Fibroblast of skin of scalp (primary cell): ENCODE results near the gene XBP1.
"Not testable (repeated sequence)": the region's sequence is repeated elsewhere in the genome, so short reads cannot be mapped to it uniquely, and the experiment has no call there.

Experiments
- DNase-seq: peaks from one replicate; pipeline ENCODE4 v3.0.0-alpha.2; 2013

The XBP1 gene

DNA sequence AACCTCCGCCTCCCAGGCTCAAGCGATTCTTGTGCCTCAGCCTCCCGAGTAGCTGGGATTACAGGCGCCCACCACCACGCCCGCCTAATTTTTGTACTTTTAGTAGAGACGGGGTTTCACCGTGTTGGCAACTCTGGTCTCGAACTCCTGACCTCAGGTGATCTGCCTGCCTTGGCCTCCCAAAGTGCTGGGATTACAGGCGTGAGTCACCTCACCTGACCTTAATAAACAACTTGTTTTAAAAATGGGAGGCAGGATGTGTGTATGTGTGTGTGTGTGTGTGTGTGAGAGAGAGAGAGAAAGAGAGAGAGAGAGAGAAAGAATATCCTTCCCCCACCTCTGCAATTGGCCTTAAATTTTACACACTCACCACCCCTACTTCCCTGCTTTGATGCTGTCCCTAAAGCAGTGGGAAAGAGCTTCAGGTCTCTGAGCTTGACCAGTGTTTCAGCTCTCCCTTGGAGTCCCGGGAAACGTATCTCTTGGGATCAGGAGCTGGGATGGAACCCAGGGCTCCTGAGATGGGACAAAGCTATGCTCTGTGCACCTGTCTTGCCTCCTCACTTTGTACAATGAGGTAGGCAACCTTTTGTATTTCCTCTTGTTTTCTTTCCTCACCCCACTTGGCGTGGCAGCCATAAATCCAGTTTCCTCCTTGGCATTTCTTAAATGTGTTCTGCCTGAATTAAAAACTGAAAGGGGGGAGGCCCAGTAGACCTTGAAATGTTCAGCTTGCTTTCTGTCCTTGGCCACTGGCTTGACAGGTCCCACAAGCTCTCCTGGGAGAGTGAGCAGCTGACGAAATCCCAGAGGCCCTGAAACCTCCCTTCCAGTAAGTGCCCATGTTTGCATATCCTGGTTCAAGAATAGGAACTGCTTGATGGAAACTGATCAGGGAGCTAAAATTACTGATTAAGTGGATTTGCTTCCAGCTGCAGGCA lies 17.8 kb upstream of the XBP1 start:
- no peak for DNase-seq

DNA sequence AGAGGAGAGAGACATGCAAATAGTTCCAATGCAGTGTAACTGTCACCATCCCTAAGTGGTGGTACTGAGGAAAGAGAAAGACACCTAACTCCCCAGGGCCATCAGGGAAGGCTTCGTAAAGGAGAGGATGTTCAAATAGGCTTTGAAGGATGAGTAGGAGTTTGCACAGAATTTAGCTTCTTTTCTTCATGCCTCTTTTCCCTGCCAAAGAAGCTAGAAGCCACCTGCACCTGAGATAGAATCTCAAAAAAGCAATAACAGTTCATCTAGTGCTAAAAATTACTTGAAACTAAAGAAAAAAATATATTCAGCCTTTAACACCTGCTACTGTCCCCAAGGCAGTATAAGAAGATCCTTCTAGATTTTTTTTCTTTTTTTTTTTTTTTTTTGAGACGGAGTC lies 16.7 kb upstream of the XBP1 start:
- DNase-seq, result no peak

DNA sequence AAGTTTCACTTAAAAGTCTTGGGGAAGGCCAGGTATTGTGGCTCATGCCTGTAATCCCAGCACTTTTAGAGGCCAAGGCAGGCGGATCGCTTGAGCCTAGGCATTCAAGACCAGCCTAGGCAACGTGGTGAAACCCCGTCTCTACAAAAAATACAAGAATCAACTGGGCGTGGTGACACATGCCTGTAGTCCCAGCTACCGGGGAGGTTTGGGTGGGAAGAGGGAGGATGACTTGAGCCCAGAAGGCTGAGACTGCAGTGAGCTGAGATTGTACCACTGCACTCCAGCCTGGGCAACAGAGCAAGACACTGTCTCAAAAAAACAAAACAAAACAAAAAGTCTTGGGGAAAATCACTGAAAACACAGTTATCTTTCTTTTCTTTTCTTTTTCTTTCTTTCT lies 15.4 kb upstream of the XBP1 start:
- DNase-seq, result no peak

DNA sequence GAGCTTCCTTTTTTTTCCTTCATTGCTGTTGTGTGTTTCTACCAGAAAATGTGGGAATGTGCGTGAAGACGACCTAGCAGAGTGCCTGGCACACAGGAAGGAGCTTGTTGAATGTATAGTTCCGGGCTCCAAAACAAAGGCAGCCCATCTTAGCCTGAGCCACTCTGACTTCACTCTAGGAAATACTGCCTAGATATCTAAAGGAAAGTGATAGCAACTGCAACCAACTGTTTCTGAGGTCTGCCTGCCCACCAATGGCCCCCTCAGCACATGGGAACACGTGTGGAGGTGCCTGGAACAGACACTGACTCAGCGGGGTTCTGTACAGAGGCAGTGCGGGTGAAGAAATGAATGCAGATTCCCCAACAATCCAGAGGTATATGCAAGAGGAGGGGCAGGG lies 14.7 kb upstream of the XBP1 start:
- DNase-seq, result no peak

DNA sequence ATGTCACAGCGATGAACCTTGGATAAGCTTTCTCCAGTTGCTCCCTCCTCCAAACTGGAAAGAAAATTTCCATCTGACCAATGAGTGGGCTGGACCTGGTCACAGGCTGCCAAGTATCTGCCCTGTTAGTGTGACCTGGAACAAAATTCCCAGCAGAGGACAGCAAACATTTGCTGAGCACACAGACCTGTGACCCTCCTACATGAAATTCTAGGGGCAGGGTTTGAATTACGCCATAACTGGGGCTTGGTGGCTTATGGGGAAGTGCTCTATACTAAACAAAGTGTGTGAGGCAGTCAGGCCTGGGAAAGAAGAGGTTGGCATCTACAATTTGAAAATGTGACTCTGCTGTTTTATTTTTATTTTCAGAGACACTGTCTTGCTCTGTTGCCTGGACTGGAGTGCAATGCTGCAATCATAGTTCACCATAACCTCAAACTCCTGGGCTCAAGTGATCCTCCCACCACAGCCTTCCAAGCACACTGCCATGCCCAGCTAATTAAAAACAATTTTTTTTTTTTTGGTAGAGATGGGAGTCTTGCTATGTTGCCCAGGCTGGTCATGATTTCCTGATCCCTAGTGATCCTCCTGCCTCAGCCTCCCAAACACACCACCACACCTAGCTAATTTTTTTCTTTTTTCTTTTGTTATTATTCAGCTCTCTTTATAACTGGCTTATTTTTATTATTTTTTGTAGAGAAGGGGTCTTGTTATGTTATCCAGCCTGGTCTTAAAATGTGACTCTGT lies 13.6 kb upstream of the XBP1 start:
- no peak for DNase-seq

DNA sequence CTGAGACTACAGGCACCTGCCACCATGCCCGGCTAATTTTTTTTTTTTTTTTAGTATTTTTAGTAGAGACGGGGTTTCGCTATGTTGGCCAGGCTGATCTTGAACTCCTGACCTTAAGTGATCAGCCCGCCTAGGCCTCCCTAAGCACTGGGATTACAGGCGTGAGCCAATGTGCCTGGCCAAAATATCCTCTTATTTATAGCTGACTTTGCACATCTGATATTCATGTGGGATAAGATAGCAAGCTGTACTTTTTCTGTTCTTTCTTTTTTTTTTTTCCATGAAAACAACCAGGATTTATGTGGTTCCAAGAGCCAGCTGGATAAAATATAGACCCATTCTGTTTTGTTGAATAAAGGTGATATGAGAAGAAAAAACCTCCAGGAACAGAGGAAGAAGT lies 12.1 kb upstream of the XBP1 start:
- DNase-seq, result no peak

DNA sequence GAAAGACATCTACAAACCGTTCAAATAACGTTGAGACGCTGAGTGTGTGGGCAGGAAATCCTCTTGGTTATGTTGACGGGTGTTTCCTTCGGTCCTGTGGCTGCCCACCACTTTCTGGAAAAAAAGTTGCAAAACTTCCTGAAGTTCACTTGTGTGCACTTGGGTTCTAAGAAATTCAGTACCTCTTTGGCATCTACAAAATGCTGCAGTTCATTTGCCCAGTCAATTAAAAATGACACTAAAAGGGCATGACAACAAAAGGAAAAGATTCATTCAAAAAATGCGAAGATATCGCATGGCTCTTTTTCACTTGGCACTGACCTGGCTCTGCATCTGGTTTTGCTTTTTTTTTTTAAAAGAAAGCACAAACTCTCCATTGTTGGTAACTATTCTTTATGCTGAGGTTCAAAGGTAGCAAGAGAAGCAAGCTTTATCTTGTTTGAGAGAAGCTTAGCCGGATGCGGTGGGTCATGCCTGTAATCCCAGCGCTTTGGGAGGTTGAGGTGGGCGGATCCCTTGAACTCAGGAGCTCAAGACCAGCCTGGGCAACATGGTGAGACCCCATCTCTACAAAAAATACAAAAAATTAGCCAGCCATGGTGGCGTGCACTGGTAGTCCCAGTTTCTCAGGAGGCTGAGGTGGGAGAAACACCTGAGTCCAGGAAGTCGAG lies 10.6 kb upstream of the XBP1 start:
- no peak for DNase-seq

DNA sequence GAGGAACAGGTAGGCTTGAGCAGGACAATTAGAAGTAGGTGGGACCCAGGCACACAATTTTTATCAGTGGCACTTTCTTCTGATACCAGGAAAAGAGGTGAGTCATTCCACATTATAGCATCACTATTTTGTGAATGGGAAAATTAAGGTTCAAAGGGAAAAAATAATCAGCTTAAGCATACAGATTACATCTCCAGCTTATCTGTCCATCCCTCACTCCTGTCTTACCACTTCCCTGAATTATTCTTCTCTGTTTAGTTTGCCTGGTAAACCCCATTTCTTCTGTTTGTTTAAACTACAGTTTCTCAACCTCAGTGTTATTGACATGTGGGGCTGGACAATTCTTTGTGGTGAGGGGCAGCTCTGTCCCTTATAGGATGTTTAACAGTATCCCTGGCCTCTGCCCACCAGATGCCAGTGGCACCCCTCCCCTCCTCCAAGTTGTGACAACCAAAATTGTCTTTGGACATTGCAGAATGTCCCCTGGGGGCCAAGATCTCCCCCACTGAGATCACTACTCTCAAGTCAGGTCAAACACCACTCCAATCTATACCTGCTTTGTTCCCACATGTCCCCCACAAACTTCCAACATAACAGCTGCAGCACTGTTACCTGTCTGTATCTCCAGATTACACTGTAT lies 8.5 kb upstream of the XBP1 start:
- no peak for DNase-seq

DNA sequence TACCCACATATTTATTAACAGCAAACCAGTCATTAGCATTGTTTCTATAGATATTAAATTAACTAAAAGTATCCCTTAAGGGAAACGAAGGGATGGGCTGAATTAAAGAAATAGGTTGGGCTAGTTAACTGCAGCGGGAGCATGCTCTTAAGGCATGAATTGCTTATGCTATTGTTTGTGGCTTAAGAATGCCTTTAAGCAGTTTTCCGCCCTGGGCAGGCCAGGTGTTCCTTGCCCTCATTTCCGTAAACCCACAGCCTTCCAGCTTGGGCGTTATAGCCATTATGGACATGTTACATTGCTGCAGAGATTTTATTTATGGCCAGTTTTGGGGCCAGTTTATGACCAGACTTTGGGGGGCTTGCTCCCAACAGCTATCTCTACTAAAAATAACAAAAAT lies 5.1 kb upstream of the XBP1 start:
- DNase-seq, result not testable (repeated sequence)

DNA sequence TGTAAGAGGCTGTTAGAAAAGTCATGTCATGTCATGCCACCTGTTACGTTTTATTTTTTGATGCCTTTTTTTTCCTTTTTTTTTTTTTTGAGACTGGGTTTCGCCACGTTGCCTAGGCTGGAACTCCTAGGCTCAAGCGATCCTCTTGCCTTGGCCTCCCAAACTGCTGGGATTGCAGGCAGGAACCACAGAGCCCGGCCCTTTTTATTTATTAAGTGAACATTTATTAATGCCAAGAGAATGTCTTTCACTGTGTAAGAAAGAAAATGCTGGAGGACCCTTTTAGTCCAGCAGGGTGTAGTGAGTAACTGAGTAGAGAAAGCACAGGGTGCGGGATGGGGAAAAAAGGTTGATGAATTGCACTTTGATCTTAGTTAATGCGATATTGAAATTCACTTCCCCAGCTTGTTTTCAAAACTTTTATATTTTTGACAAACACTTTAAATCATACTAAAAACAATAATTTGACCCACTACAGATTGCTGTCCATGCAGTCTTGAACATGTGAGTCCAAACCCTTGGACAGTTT lies 2.3 kb upstream of the XBP1 start:
- DNase-seq, result no peak

DNA sequence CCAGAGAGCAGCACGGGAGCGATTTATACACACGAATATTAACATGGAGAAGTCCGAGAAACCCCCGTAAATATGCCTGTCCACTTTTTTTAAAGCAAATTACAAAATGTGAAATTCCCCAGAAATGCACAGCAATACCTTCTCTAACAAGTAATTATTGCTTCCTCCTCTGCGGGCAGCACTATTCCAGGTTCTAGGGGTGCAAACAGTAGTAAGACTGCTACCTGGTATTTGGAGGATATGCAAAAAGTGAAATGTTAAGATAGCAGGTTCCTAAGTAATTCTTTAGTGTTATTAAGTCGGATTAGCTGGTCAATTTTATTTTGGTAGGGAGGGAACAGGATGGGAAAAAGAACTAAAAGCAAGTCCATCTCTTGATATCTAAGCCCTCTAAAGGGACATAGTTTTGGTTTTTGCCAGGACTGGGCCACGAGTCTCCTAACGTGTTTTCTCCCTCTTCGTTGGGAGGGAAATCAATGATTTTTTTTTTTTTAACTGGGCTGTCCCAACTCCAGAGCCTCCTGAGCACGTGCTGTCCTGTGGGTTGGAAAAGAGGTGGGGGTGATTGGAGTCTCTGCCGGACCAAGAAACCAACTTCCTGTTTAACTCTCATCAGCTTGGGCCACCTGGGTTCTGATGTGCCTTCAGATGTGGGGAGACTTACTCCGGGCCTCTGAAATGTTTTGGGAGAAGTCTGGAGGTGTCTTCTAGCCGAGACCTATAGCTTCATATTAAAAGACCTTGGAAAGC lies 1.7 kb upstream of the XBP1 start:
- no peak for DNase-seq

DNA sequence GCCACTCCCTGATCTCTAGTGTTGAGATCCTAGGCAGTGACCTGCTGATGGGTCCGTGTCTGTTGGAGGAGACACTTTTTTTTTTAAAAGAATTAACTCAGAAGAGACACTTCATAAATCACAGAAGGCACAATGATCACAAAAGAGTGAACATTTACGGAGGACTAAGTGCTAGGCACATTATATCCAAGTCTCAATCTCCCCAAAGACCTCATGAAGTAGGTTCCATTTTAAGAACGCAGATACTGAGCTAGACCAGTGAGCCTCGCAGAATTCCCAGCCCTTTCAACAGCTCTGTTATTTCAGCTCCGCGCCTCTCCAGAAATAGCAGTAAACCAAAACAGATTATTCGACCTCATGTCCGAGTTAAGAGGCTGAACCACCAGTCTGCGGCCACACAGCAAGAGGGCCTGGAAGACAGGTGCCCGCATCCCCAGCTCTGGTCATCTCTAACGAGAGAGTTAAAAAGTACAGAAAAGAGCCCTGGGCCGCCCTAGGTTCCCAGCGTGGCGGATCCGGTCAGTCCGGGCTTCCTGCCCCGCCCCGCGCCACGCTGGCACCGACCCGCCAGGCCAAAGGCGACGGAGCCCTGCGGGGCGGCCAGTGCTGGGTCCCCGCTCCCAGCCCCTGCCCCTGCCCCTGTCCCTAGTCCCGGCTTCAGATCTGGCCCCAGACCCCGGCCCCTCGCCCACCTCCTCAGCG lies 612 bp downstream of the XBP1 start:
- DNase-seq, result peak; percentile 66

DNA sequence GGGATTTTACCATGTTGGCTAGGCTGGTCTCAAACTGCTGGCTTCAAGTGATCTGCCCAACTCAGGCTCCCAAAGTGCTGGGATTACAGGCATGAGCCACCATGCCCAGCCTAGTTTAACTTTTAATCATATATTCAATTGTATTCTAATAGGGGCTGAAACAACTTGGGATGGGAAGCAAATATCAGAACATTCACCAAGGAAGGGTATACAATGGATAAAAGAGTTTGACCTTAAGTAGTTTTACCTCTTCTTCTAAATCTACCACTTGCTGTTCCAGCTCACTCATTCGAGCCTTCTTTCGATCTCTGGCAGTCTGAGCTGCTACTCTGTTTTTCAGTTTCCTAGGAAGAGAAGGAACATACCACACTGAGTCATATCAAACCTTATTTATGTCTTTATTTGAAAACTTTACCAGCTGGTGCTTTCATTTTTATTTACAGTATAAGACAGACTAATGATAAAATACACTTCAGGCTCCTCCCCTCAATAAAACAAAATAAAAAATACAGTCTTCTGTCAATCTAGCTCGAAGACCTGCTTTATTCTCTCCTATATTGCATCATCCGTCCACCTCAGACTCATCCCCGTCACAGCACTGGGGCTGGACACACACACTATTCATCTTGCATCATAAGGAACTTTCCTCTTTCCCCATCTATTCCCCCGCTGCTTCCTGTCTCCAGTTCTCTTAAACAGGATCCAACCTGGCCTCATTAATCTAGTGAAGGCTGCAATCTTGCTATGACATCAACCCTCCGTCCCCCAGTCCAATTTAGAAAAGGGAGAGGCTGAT lies 1.4 kb downstream of the XBP1 start:
- DNase-seq, result peak; percentile 96

DNA sequence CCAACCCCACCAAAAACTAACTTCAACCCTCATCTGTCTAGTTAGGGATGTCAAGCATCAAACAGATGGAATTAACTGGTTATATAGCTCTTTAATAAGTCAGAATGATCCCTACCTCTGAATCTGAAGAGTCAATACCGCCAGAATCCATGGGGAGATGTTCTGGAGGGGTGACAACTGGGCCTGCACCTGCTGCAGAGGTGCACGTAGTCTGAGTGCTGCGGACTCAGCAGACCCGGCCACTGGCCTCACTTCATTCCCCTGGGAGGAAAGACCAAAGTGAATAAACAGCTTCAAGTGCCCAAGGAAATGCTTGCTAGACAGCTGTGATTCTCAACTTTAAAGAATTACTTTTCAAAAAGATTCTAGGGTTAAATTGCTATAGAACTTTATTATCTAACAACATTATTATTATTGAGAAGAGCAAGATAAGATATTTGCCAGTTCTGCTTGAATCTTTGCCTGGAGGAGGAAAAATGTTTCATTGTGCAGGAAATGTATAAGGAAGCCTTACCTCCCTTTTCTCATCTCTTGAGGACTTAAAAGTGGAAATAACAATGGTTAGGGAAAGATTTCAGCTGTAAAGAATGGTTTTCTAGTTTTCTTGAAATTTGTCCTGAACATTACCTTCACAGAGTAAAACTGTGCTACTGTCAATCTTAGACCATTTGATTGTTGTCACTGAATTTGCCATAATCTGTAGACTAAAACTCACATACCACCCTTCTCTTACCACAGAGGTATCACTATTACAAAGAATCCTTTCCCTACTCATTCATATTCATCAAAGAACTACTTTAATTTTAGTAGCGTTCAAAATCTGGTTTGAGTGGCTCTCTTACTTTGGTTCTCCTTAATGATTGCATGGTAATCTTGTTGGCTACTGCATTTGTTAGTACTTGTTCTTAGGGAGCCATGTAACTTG lies 4.2 kb downstream of the XBP1 start:
- DNase-seq, result no peak

DNA sequence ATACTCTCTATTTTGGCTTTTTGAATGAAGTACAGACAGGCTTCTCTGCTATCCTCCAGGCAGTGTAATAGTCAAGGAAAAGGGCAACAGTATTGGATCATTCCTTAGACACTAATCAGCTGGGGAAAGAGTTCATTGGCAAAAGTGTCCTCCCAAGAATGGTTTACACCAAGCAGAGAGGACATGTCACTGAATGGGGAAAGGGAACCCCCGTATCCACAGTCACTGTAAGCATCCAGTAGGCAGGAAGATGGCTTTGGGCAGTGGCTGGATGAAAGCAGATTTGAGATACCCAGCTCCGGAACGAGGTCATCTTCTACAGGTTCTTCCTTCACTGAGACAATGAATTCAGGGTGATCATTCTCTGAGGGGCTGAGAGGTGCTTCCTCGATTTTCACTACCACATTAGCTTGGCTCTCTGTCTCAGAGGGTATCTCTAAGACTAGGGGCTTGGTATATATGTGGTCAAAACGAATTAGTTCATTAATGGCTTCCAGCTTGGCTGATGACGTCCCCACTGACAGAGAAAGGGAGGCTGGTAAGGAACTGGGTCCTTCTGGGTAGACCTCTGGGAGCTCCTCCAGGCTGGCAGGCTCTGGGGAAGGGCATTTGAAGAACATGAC lies 5.2 kb downstream of the XBP1 start:
- DNase-seq, result no peak

DNA sequence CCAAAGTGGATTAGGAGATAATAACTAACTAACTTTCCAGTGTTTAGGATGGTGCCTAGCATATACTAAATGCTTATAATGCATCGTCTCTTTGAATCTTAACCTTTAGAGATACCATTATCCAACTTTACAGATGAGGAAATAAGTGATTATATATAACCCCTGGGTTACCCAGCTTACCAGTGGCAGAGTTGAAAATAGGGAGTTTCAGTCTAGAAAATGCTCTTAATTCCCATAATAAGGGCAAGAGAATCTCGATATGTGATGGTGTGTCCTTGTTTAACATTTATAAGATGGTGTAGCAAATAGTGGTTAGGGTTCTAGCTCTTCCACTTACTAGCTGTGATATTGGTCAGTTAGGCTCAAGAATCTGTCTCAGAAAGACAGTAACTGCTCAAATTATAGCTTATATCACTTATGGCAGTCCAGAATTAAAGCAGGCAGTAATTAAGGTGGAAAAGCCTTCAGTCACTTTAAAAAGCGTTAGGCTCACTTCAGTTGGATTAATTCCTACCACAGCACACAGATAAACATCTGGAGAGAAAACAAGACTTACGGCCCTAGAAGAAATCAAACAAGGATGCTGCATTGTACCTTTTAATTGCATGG lies 6.3 kb downstream of the XBP1 start:
- DNase-seq, result no peak

DNA sequence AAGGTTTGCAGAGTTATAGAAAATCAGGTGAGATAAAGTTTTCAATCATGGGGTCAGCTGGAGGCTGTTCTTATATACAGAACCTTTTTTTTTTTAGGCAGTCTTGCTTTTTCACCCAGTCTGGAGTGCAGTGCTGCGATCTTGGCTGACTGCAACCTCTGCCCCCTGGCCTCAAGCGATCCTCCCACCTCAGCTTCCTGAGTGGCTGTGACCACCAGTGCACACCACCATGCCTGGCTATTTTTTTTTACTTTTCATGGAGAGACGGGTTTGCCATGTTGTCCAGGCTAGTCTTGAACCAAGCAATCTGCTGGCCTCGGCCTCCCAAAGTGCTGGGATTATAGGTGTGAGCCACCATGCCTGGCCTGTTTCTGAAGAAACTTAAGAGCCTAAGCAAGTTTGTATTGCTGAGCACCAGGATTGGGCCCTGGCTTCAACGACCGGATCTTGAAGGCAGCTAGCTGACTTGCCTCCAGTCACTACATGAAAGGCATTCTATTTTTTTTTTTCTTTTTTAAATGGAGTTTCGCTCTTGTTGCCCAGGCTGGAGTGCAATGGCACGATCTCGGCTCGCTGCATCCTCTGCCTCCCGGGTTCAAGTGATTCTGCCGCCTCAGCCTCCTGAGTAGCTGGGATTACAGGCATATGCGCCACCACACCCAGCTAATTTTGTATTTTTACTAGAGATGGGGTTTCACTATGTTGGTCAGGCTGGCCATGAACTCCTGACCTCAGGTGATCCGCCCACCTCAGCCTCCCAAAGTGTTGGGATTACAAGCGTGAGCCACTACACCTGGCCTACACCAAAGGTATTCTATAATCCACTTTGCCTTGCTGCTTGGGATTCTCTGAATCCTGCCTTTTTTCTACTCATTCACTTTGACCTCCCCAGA lies 7.6 kb downstream of the XBP1 start:
- DNase-seq, result no peak
